HCT116 (cell line): ENCODE measurements around the gene POLN. TPM values are rescaled to one million over a fixed set of nuclear protein-coding genes. Genes with fewer than 3 reads are reported as not detected.

Source experiments
- ATAC-seq: fragments of 200-7000 bp; cut with Tn5 transposase; 2 replicates; pipeline ENCODE4 v1.9.1; 2020; ENCODE audit warnings: mild to moderate bottlenecking, moderate library complexity
- BruUV-seq: library from RNA; stranded (reverse); fragments of 400-500 nt; replicated peaks from 2 replicates; lab custom pipeline; 2021; lab: Mats Ljungman, UMichigan
- CTCF ChIA-PET: fragments of 300-600 bp; sonication (Branson Sonifier 250); formaldehyde crosslinking; loops from one replicate; lab custom pipeline; 2021; ENCODE audit warnings: antibody characterized with exemption; lab: Charles Lee
- POLR2A ChIA-PET: fragments of 300-600, 350-600 bp; sonication (Branson Sonifier 250); formaldehyde crosslinking; loops from one replicate; lab custom pipeline; 2021; ENCODE audit warnings: antibody characterized with exemption; lab: Charles Lee
- RAD21 ChIA-PET, 2 experiments: fragments of 300-600 bp; sonication (Branson Sonifier 250); formaldehyde crosslinking; loops; one replicate each; lab custom pipeline; 2023; ENCODE audit warnings: low total read pairs in 2 of 2; ENCODE audit not compliant: uncharacterized antibody in 2 of 2, unreplicated experiment in 2 of 2, low non-redundant PET in 1 of 2; lab: Charles Lee
- DNase-seq: peaks from one replicate; pipeline ENCODE4 v3.0.0-alpha.2; 2010; ENCODE audit warnings: low read depth, low spot score
- H2AFZ ChIP-seq: fragments of 200-600 bp; shearing (Covaris generic), sonication (generic); 2 replicates; pipeline ENCODE4 v1.6.1; 2017; ENCODE audit warnings: low read depth, mixed run types, mixed read lengths, antibody characterized with exemption, low read length; ENCODE audit not compliant: poor library complexity, severe bottlenecking
- H3K27ac ChIP-seq: 2 replicates; pipeline ENCODE4 v1.5.1; 2012; ENCODE audit warnings: low read depth, low read length
- H3K27me3 ChIP-seq: fragments of 200-600 bp; sonication (generic); 2 replicates; pipeline ENCODE4 v1.6.1; 2016; ENCODE audit warnings: mixed run types, low read length, mixed read lengths; ENCODE audit not compliant: insufficient read depth
- H3K36me3 ChIP-seq, 2 experiments: fragments of 200-500 bp in 1 of 2; fragments of 200-600 bp in 1 of 2; sonication (Bioruptor generic) in 1 of 2; sonication (generic) in 1 of 2; 2 replicates each; pipeline versions ENCODE4 v1.5.1 to v1.6.1; 2014 to 2016; ENCODE audit warnings: low read length in 2 of 2, inconsistent platforms in 1 of 2, mixed read lengths in 1 of 2, mixed run types in 1 of 2; ENCODE audit not compliant: insufficient read depth in 2 of 2, control insufficient read depth in 1 of 2
- H3K4me1 ChIP-seq, 2 experiments: fragments of 200-600 bp in 1 of 2; sonication (generic) in 1 of 2; 2 replicates each; pipeline versions ENCODE4 v1.5.1 to v1.6.1; 2012 to 2017; ENCODE audit warnings: low read length in 2 of 2, inconsistent platforms in 1 of 2, mild to moderate bottlenecking in 1 of 2, mixed read lengths in 1 of 2, mixed run types in 1 of 2, moderate library complexity in 1 of 2; ENCODE audit not compliant: insufficient read depth in 2 of 2, control insufficient read depth in 1 of 2
- H3K4me2 ChIP-seq: fragments of 200-600 bp; sonication (generic); 2 replicates; pipeline ENCODE4 v1.6.1; 2017; ENCODE audit warnings: mixed run types, low read length, mixed read lengths
- H3K4me3 ChIP-seq, 2 experiments: fragments of 200-600 bp in 1 of 2; sonication (generic) in 1 of 2; replicated peaks in 1 of 2; 2 replicates each; pipeline ENCODE4 v1.5.1; 2011 to 2016; ENCODE audit warnings: low read length in 2 of 2, control low read depth in 1 of 2, low read depth in 1 of 2, mild to moderate bottlenecking in 1 of 2, mixed read lengths in 1 of 2, mixed run types in 1 of 2
- H3K79me2 ChIP-seq: fragments of 200-600 bp; sonication (generic); 2 replicates; pipeline ENCODE4 v1.6.1; 2017; ENCODE audit warnings: mild to moderate bottlenecking, mixed run types, low read length, moderate library complexity, mixed read lengths; ENCODE audit not compliant: insufficient read depth
- H3K9ac ChIP-seq: fragments of 200-600 bp; sonication (generic); 2 replicates; pipeline ENCODE4 v1.6.1; 2016; ENCODE audit warnings: low read length, mixed read lengths
- H3K9me2 ChIP-seq: fragments of 200-600 bp; sonication (generic), shearing (Covaris generic); 2 replicates; pipeline ENCODE4 v1.6.1; 2017; ENCODE audit warnings: mixed run types, mild to moderate bottlenecking, moderate library complexity; ENCODE audit not compliant: insufficient read depth
- H3K9me3 ChIP-seq, 2 experiments: fragments of 200-500 bp in 1 of 2; fragments of 200-600 bp in 1 of 2; sonication (Bioruptor generic) in 1 of 2; sonication (generic) in 1 of 2; 2 replicates each; pipeline ENCODE4 v1.6.1; 2014 to 2017; ENCODE audit warnings: low read length in 2 of 2, mixed read lengths in 2 of 2, inconsistent platforms in 1 of 2, low read depth in 1 of 2, mild to moderate bottlenecking in 1 of 2, mixed run types in 1 of 2, moderate library complexity in 1 of 2; ENCODE audit not compliant: control insufficient read depth in 1 of 2, insufficient read depth in 1 of 2
- H4K20me1 ChIP-seq: fragments of 200-600 bp; sonication (generic), shearing (Covaris generic); 2 replicates; pipeline ENCODE4 v1.6.1; 2017; ENCODE audit warnings: mixed run types, mild to moderate bottlenecking, moderate library complexity; ENCODE audit not compliant: insufficient read depth
- EZH2 ChIP-seq: fragments of 200-600 bp; sonication (generic); IDR thresholded peaks from 2 replicates; pipeline ENCODE4 v1.6.1; 2017; ENCODE audit warnings: antibody characterized with exemption, mixed run types
- EZH2phosphoT487 ChIP-seq: fragments of 200-600 bp; IDR thresholded peaks from 2 replicates; pipeline ENCODE4 v1.6.1; 2018; ENCODE audit warnings: antibody characterized with exemption, borderline replicate concordance
- SIN3A ChIP-seq: IDR thresholded peaks from 2 replicates; pipeline ENCODE4 v1.6.1; 2012; ENCODE audit warnings: low read depth
- SRF ChIP-seq: IDR thresholded peaks from 2 replicates; pipeline ENCODE4 v1.6.1; 2012; ENCODE audit warnings: low read depth
- YY1 ChIP-seq: IDR thresholded peaks from 2 replicates; pipeline ENCODE4 v1.6.1; 2011; ENCODE audit warnings: low read length, low read depth, moderate library complexity, mild to moderate bottlenecking; ENCODE audit not compliant: insufficient replicate concordance; ENCODE audit errors: extremely low read depth
- intact Hi-C: fragments of 100-400 bp; cut with micrococcal nuclease; formaldehyde crosslinking; loops from 2 replicates; pipeline ENCODE4 v1.10.0; 2022
- total RNA-seq: library from RNA; stranded (reverse); gene quantifications from one replicate; pipeline ENCODE4 v1.2.1, GENCODE V29; 2021; ENCODE audit not compliant: unreplicated experiment
- TF ChIP-seq, protein P1 (sequence below), 3 experiments: fragments of 200-600 bp in 1 of 3; sonication (generic) in 1 of 3; IDR thresholded peaks in 2 of 3; conservative IDR thresholded peaks in 1 of 3; 2 replicates each; pipeline ENCODE4 v1.5.1; 2012 to 2017; ENCODE audit warnings: low read depth in 2 of 3, low read length in 2 of 3, antibody characterized with exemption in 1 of 3, borderline replicate concordance in 1 of 3, control low read depth in 1 of 3, mild to moderate bottlenecking in 1 of 3, mixed read lengths in 1 of 3, mixed run types in 1 of 3, moderate library complexity in 1 of 3; ENCODE audit not compliant: insufficient read depth in 1 of 3

Gene POLN
- total RNA-seq, 1 experiment from 2014 or later, result 3.1 TPM

- peak; percentile 60; the same call in 1 of the 2 replicates for ATAC-seq
- no peaks in the 10 kb centered on the region for H3K27me3 ChIP-seq
- RAD21 ChIA-PET, result no interaction called here
- CTCF ChIA-PET, result interaction anchor here (0.9 kb wide), 1 partner anchor 160 kb away, joined by 3 read pairs; no protein-coding TSS in a partner anchor
- TF ChIP-seq EZH2, result no peak
- no peak for TF ChIP-seq SRF
- no peak for TF ChIP-seq SIN3A
- no peak for TF ChIP-seq EZH2phosphoT487
- TF ChIP-seq YY1, result no peak
- TF ChIP-seq, all 23 proteins: peak for 0
- Histone ChIP-seq H3K9me3 (no peaks in the 10 kb centered on the region), H3K9me2 (no peaks in the 10 kb centered on the region), H3K4me2 (no peak overlapping the region), H3K27ac (no peak overlapping the region), H3K36me3 (no peaks in the 10 kb centered on the region), H2AFZ (no peak overlapping the region), H4K20me1 (no peaks in the 10 kb centered on the region), H3K4me3 (no peak overlapping the region), H3K4me1 (peaks cover 0 to 9% of the 10 kb centered on the region in 2 experiments; a peak in 2 of 4 replicates), H3K79me2 (no peaks in the 10 kb centered on the region), H3K9ac (no peak overlapping the region)
- POLR2A ChIA-PET, result no interaction called here
- no TSS peak for BruUV-seq
- no peak for DNase-seq
- intact Hi-C loops, result no loop called here
These were observed 39.8 kb upstream of the POLN start for GRCh38 chr4:2281575-2282343.

- intact Hi-C loops, result loop anchor here (1.0 kb wide), 1 partner anchor 161 kb away; no protein-coding TSS in a partner anchor
- ChIA-PET CTCF (no interaction called here), RAD21 (no interaction called here)
These were observed 38.8 kb upstream of the POLN start for GRCh38 chr4:2280531-2281300.

More at GRCh38 chr4:2280531-2281300, 38.8 kb upstream of the POLN start:
- H3K27me3 ChIP-seq, result no peaks in the 10 kb centered on the region
- H3K4me2 ChIP-seq, result no peak overlapping the region
- peaks cover 0 to 8% of the 10 kb centered on the region in 2 experiments; a peak in 2 of 4 replicates for H3K4me1 ChIP-seq
- H3K79me2 ChIP-seq, result no peaks in the 10 kb centered on the region
- H3K9me3 ChIP-seq, result no peaks in the 10 kb centered on the region
- DNase-seq, result no peak
- no TSS peak for BruUV-seq
- TF ChIP-seq, protein P1, sequence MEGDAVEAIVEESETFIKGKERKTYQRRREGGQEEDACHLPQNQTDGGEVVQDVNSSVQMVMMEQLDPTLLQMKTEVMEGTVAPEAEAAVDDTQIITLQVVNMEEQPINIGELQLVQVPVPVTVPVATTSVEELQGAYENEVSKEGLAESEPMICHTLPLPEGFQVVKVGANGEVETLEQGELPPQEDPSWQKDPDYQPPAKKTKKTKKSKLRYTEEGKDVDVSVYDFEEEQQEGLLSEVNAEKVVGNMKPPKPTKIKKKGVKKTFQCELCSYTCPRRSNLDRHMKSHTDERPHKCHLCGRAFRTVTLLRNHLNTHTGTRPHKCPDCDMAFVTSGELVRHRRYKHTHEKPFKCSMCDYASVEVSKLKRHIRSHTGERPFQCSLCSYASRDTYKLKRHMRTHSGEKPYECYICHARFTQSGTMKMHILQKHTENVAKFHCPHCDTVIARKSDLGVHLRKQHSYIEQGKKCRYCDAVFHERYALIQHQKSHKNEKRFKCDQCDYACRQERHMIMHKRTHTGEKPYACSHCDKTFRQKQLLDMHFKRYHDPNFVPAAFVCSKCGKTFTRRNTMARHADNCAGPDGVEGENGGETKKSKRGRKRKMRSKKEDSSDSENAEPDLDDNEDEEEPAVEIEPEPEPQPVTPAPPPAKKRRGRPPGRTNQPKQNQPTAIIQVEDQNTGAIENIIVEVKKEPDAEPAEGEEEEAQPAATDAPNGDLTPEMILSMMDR (IDR thresholded peaks at IDR 0.05 in 2 of 3, conservative IDR thresholded peaks at IDR 0.05 in 1 of 3; ENCODE audit: borderline replicate concordance in 1 of 3, insufficient read depth in 1 of 3, low read depth in 2 of 3, low read length in 2 of 3), result peak in 1 of 3 experiments; percentile 24; a peak in 1 of 6 replicates
- TF ChIP-seq EZH2, result no peak
- POLR2A ChIA-PET, result no interaction called here
- H3K27ac ChIP-seq, result no peak overlapping the region
- no peak for ATAC-seq
- no peaks in the 10 kb centered on the region for H3K36me3 ChIP-seq
- no peak overlapping the region for H3K4me3 ChIP-seq
- H4K20me1 ChIP-seq, result no peaks in the 10 kb centered on the region
- H3K9me2 ChIP-seq, result no peaks in the 10 kb centered on the region
- H3K9ac ChIP-seq, result no peak overlapping the region
- no peak overlapping the region for H2AFZ ChIP-seq
